K562 (cell line): Measurements from ENCODE around the gene TNNI2. TPM values are rescaled to one million over a fixed set of nuclear protein-coding genes. Genes with fewer than 3 reads are reported as not detected.
A peak's percentile ranks its signal among the peaks of the same experiment; 100 is the strongest.

Experiments used
- ATAC-seq: fragments of 200-7000 bp; cut with Tn5 transposase; 3 replicates; pipeline ENCODE4 v1.9.1; 2020; ENCODE audit warnings: moderate library complexity
- BruUV-seq: library from RNA; stranded (reverse); fragments of 400-500 nt; replicated peaks from 2 replicates; lab custom pipeline; 2021; lab: Mats Ljungman, UMichigan
- CTCF ChIA-PET: fragments of 300-600 bp; formaldehyde crosslinking; extraction: SDS; loops from one replicate; lab custom pipeline; 2021; ENCODE audit warnings: low intra/inter-chr PET ratio; lab: Yijun Ruan, JAX
- POLR2A ChIA-PET: fragments of 300-600, 350-650 bp; sonication (Branson Sonifier 250); formaldehyde crosslinking; extraction: SDS; loops from one replicate; lab custom pipeline; 2021; ENCODE audit warnings: antibody characterized with exemption, inconsistent platforms; lab: Yijun Ruan, JAX
- DNase-seq, 4 experiments: peaks; one replicate each; pipeline versions ENCODE4 v3.0.0 to v3.0.0-alpha.2; 2011 to 2018; ENCODE audit warnings: low spot score in 3 of 4, mixed read lengths in 3 of 4; ENCODE audit errors: extremely low read depth in 1 of 4
- FAIRE-seq: peaks from 2 replicates; lab custom pipeline; 2011; peaks lifted over from hg19 to GRCh38; lab: Jason Lieb, UNC
- H2AFZ ChIP-seq: 2 replicates; pipeline ENCODE4 v1.6.0; 2011; ENCODE audit warnings: low read depth, low read length, control low read depth, inconsistent platforms
- H3K27ac ChIP-seq: fragments of 200-600 bp; 3 replicates; pipeline ENCODE4 v1.8.0; 2011; ENCODE audit warnings: low read depth, mild to moderate bottlenecking, control low read depth, inconsistent platforms, low read length, moderate library complexity, mixed read lengths; ENCODE audit errors: extremely low read depth
- H3K27me3 ChIP-seq, 2 experiments: fragments of 300-600 bp in 1 of 2; 2 replicates in 1 of 2; 3 replicates in 1 of 2; pipeline versions ENCODE4 v1.6.0 to v1.8.0; 2011; ENCODE audit warnings: inconsistent platforms in 2 of 2, low read length in 2 of 2, mild to moderate bottlenecking in 1 of 2, mixed read lengths in 1 of 2, moderate library complexity in 1 of 2; ENCODE audit not compliant: control insufficient read depth in 2 of 2, insufficient read depth in 2 of 2
- H3K36me3 ChIP-seq: fragments of 300-600 bp; 3 replicates; pipeline ENCODE4 v1.8.0; 2011; ENCODE audit warnings: mild to moderate bottlenecking, low read length, inconsistent platforms; ENCODE audit not compliant: control insufficient read depth, insufficient read depth
- H3K4me1 ChIP-seq, 2 experiments: fragments of 200-600 bp in 1 of 2; replicated peaks in 1 of 2; 2 replicates in 1 of 2; 3 replicates in 1 of 2; pipeline versions ENCODE4 v1.5.1 to v1.8.0; 2011; ENCODE audit warnings: inconsistent platforms in 2 of 2, low read length in 2 of 2, mild to moderate bottlenecking in 1 of 2, mixed read lengths in 1 of 2, moderate library complexity in 1 of 2; ENCODE audit not compliant: control insufficient read depth in 2 of 2, insufficient read depth in 2 of 2
- H3K4me2 ChIP-seq: 2 replicates; pipeline ENCODE4 v1.6.1; 2011; ENCODE audit warnings: low read length, control low read depth, inconsistent platforms, mixed read lengths; ENCODE audit not compliant: insufficient read depth
- H3K4me3 ChIP-seq: fragments of 200-600 bp; sonication (generic), shearing (Covaris generic); 2 replicates; pipeline ENCODE4 v1.5.1; 2016; ENCODE audit warnings: control low read depth, inconsistent platforms
- H3K79me2 ChIP-seq: fragments of 200-600 bp; 3 replicates; pipeline ENCODE4 v1.8.0; 2011; ENCODE audit warnings: low read length, inconsistent platforms; ENCODE audit not compliant: control insufficient read depth, insufficient read depth
- H3K9ac ChIP-seq, 2 experiments: 2 replicates each; pipeline versions ENCODE4 v1.6.0 to v1.6.1; 2011; ENCODE audit warnings: low read depth in 2 of 2, low read length in 2 of 2, control low read depth in 1 of 2, inconsistent platforms in 1 of 2, mild to moderate bottlenecking in 1 of 2, mixed read lengths in 1 of 2; ENCODE audit not compliant: insufficient read depth in 1 of 2
- H3K9me1 ChIP-seq: one replicate; pipeline ENCODE4 v1.6.0; 2011; ENCODE audit warnings: inconsistent platforms, mild to moderate bottlenecking, low read length, moderate library complexity; ENCODE audit not compliant: control insufficient read depth, insufficient read depth
- H3K9me3 ChIP-seq: replicated peaks from 2 replicates; pipeline ENCODE4 v1.5.1; 2011; ENCODE audit warnings: low read depth, low read length, inconsistent platforms; ENCODE audit not compliant: control insufficient read depth, insufficient read depth
- H4K20me1 ChIP-seq: replicated peaks from 2 replicates; pipeline ENCODE4 v1.6.1; 2011; ENCODE audit warnings: low read length, inconsistent platforms, mixed read lengths; ENCODE audit not compliant: control insufficient read depth, insufficient read depth
- AFF1 ChIP-seq, 2 experiments: fragments of 450-650 bp; IDR thresholded peaks; 2 replicates each; pipeline ENCODE4 v1.6.1; 2018; ENCODE audit warnings: mild to moderate bottlenecking in 2 of 2, low read depth in 1 of 2; ENCODE audit not compliant: partially characterized antibody in 2 of 2
- GTF3C2 ChIP-seq: IDR thresholded peaks from 3 replicates; pipeline ENCODE4 v1.6.1; 2011; ENCODE audit warnings: borderline replicate concordance, mild to moderate bottlenecking, moderate library complexity; ENCODE audit not compliant: insufficient read length; ENCODE audit errors: extremely low read depth
- MCM3 ChIP-seq: fragments of 450-650 bp; IDR thresholded peaks from 2 replicates; pipeline ENCODE4 v1.6.1; 2016
- WGBS: fragments of 100-300 bp; shearing (Covaris generic); methylation state at CpG from one replicate; pipeline ENCODE4 v1.1.6; 2016; ENCODE audit warnings: low coverage, mixed read lengths; ENCODE audit not compliant: insufficient coverage; ENCODE audit errors: missing lambda C conversion rate; 5-methylcytosine and 5-hydroxymethylcytosine counted together
- in situ Hi-C: fragments of 300-500 bp; cut with MboI; formaldehyde crosslinking; loops from 4 replicates; pipeline ENCODE4 v1.15.0; 2018; ENCODE audit warnings: inconsistent platforms, mixed read lengths
- intact Hi-C: fragments of 100-400 bp; cut with micrococcal nuclease; formaldehyde crosslinking; loops from 2 replicates; pipeline ENCODE4 v1.14.2; 2022
- polyA plus RNA-seq, 8 experiments: library from polyadenylated mRNA; depleted of rRNA in 4 of 8; stranded (reverse) in 5 of 8; unstranded in 3 of 8; fragments of >200 nt; fragmentation: Nextera tagmentation in 2 of 8; fragmentation: Illumina TruSeq in 1 of 8; extraction: Ambion mirVana in 2 of 8; extraction: Trizol in 1 of 8; gene quantifications; 2 replicates each; pipeline versions ENCODE4 v1.2.1 to v1.2.3, GENCODE V29; 2011 to 2014; ENCODE audit warnings: inconsistent platforms in 1 of 8, missing spikeins in 1 of 8
- total RNA-seq, 7 experiments: library from RNA; depleted of rRNA in 6 of 7; stranded (reverse); fragments of >200 nt in 6 of 7; fragmentation: Illumina TruSeq in 2 of 7; extraction: Trizol in 2 of 7; gene quantifications; 2 replicates each; pipeline versions ENCODE4 v1.2.1 to v1.2.3, GENCODE V29; 2011 to 2021; ENCODE audit warnings: low replicate concordance in 1 of 7

Gene TNNI2
- total and polyA plus RNA-seq, 9 of the 15 experiments (the other 6 are each of a cell fraction or from before 2014, with no cell fraction given), result not detected

GRCh38 chr11:1810761-1811160, 28.0 kb upstream of the TNNI2 start:
- CTCF ChIA-PET, result no interaction called here
- ATAC-seq (no peak), FAIRE-seq (no peak), DNase-seq (no peak)
- Histone ChIP-seq H2AFZ (no peak overlapping the region), H3K79me2 (no peaks in the 10 kb centered on the region), H3K27ac (no peak overlapping the region), H3K9me1 (no peaks in the 10 kb centered on the region), H3K36me3 (no peaks in the 10 kb centered on the region), H4K20me1 (no peaks in the 10 kb centered on the region; the same call in 1 of the 2 replicates), H3K4me3 (no peak overlapping the region), H3K4me2 (no peak overlapping the region), H3K4me1 (no peaks in the 10 kb centered on the region), H3K9me3 (no peaks in the 10 kb centered on the region; the same call in 1 of the 2 replicates), H3K9ac (no peak overlapping the region), H3K27me3 (peaks cover 28 to 59% of the 10 kb centered on the region in 2 experiments)
- in situ Hi-C loops (no loop called here), intact Hi-C loops (no loop called here)
- BruUV-seq, result no TSS peak
- POLR2A ChIA-PET, result no interaction called here
- no peak for TF ChIP-seq GTF3C2
- under 1% methylated on average over 10 of the region's 10 CpGs for WGBS

- H3K4me2 ChIP-seq, result no peak overlapping the region
- BruUV-seq, result no TSS peak
- H3K27me3 ChIP-seq, result peaks cover 28 to 53% of the 10 kb centered on the region in 2 experiments
- H3K27ac ChIP-seq, result no peak overlapping the region
- no peaks in the 10 kb centered on the region for H3K36me3 ChIP-seq
- 4% methylated on average over 5 of the region's 5 CpGs for WGBS
- H3K79me2 ChIP-seq, result no peaks in the 10 kb centered on the region
- POLR2A ChIA-PET, result no interaction called here
- H3K4me3 ChIP-seq, result no peak overlapping the region
- H2AFZ ChIP-seq, result no peak overlapping the region
- H3K9me3 ChIP-seq, result no peaks in the 10 kb centered on the region; the same call in 1 of the 2 replicates
- in situ Hi-C loops, result no loop called here
- H3K9ac ChIP-seq, result no peak overlapping the region
- TF ChIP-seq AFF1 (IDR thresholded peaks at IDR 0.05; ENCODE audit: low read depth in 1 of 2, partially characterized antibody in 2 of 2) (peak in 1 of 2 experiments; percentile 93), MCM3 (no peak)
- TF ChIP-seq, all 486 proteins: peak for 1
- Histone ChIP-seq H3K4me1 (no peaks in the 10 kb centered on the region), H4K20me1 (no peaks in the 10 kb centered on the region; the same call in 1 of the 2 replicates), H3K9me1 (no peaks in the 10 kb centered on the region)
- ATAC-seq, result no peak
- intact Hi-C loops, result no loop called here
- no peak for DNase-seq
- CTCF ChIA-PET, result no interaction called here
- no peak for FAIRE-seq
Measured at GRCh38 chr11:1812274-1812673, 26.5 kb upstream of the TNNI2 start.
